Kidney epithelial cell (primary cell): ENCODE data around the gene ALB. TPM values are rescaled to one million over a fixed set of nuclear protein-coding genes. Genes with fewer than 3 reads are reported as not detected.

Experiments used
- DNase-seq: peaks from one replicate; pipeline ENCODE4 v3.0.0-alpha.2; 2010; ENCODE audit warnings: low read depth
- H3K27me3 ChIP-seq: 2 replicates; pipeline ENCODE4 v1.6.0; 2011; ENCODE audit warnings: low read length; ENCODE audit not compliant: control insufficient read depth, insufficient read depth
- H3K36me3 ChIP-seq: 2 replicates; pipeline ENCODE4 v1.5.1; 2011; ENCODE audit warnings: low read length; ENCODE audit not compliant: control insufficient read depth, insufficient read depth
- H3K4me3 ChIP-seq: 2 replicates; pipeline ENCODE4 v1.5.1; 2011; ENCODE audit warnings: low read depth, mild to moderate bottlenecking, control low read depth, low read length
- total RNA-seq: library from RNA; depleted of rRNA; stranded (reverse); fragments of >200 nt; gene quantifications from 2 replicates; pipeline ENCODE4 v1.2.3, GENCODE V29; 2015
- TF ChIP-seq, protein P1 (sequence below): IDR thresholded peaks from 2 replicates; pipeline ENCODE4 v1.5.1; 2011; ENCODE audit warnings: mild to moderate bottlenecking, moderate library complexity, low read length, control low read depth, inconsistent platforms; ENCODE audit not compliant: insufficient read depth, poor library complexity, severe bottlenecking

Gene ALB
- total RNA-seq, 1 donor from 2014 or later, result not detected

DNA sequence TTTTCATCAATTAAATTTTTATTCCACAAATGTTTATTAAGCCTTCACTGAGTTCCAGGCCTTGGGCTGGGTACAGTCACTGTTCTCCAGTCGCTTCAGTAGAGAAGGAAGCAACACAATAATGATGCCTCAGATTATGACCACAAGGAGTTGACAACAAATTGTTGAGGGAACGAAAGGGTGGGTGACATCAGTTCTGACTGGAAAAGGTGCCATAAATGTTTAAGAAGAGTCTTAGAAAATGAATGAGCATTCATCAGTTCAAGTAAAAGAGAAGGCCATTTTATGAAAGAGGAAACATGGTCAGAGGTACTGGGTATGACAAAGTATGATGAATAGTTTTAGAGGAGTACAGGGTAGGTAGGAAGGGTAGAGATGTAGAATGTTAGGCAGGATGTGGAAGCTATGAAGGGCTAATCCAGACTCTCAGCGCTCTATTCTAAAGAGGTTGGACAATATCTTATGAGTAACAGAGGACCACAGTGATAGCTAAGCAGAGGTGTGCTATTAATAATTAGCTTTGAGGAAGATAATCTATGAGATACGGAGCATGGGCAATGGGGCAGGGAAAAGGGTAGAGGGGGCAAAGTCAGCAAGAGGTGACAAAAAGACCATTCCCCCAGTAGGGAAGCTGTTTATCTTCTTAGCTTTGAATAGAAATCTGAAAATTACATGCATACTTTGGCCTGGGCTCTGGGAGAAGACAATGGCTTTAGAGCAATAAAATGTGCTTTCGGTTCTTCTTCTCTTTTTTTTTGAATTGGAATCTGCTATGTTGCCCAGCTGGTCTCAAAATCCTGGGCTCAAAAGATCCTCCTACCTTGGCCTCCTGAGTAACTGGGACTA, 52.3 kb downstream of the ALB start:
- no peaks in the 10 kb centered on the region for H3K36me3 ChIP-seq

DNA sequence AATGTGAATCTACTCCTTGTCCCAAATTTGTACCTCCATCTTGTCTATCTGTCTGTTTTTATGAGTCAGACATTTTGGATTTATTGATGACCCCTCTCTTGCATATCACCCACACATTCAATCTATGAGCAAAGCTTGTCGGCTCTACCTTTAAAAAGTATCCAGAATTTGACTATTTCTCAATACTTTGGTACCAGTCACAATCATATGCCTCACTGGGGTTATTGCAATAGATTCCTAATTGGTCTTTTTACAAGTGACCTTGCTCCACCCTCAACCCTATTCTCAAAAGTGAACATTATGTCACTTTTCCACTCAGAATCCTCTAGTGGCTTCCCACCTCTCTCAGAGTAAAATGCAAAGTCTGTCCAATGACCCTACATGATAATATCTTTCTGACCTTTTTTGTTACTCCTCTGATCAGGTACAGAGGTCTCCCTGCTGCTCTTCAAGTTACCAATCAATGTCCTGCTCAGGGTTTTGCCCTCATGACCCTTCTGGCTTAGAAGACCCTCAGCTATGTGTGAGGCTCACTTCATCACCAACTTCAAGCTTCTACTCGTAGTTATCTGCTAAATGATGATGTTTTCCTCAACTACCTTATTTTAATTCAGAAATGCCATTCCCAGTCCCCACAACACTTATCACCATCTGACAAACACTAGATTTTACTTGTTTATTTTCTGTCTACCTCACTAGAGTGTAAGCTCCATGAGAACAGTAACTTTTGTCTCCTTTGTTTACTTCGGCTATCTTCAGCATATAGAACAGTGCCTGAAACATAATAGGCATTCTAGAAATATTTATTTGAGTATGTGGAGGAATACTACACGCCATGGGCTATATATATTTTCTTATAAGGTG, 54.3 kb downstream of the ALB start:
- TF ChIP-seq, protein P1, sequence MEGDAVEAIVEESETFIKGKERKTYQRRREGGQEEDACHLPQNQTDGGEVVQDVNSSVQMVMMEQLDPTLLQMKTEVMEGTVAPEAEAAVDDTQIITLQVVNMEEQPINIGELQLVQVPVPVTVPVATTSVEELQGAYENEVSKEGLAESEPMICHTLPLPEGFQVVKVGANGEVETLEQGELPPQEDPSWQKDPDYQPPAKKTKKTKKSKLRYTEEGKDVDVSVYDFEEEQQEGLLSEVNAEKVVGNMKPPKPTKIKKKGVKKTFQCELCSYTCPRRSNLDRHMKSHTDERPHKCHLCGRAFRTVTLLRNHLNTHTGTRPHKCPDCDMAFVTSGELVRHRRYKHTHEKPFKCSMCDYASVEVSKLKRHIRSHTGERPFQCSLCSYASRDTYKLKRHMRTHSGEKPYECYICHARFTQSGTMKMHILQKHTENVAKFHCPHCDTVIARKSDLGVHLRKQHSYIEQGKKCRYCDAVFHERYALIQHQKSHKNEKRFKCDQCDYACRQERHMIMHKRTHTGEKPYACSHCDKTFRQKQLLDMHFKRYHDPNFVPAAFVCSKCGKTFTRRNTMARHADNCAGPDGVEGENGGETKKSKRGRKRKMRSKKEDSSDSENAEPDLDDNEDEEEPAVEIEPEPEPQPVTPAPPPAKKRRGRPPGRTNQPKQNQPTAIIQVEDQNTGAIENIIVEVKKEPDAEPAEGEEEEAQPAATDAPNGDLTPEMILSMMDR, result no peak
- DNase-seq, result no peak

More for the DNA sequence above, 52.3 kb downstream of the ALB start:
- no peak overlapping the region for H3K4me3 ChIP-seq
- H3K27me3 ChIP-seq, result no peaks in the 10 kb centered on the region
- no peak for DNase-seq
- TF ChIP-seq, protein P1, result no peak

DNA sequence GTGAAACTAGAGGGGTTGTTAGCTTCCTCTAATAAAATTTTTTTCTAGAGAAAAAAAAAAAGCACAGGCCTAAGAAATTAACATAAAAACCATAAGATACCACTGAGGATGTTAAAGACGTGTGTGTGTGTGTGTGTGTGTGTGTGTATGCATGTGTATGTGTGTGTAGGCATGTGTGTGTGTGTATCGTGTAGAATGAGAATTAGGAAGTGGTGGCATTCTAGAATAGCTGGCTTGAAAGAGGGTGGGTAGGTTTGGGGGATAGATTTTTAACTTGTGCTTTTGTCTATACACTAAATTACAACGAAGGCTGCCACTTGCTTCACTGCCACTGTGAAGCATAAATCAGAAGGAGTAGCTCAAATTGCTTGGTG, 54.9 kb downstream of the ALB start:
- Histone ChIP-seq H3K27me3 (no peaks in the 10 kb centered on the region), H3K36me3 (no peaks in the 10 kb centered on the region), H3K4me3 (no peak overlapping the region)
- no peak for DNase-seq
- TF ChIP-seq, protein P1, result no peak

More for the DNA sequence above, 54.3 kb downstream of the ALB start:
- no peaks in the 10 kb centered on the region for H3K27me3 ChIP-seq
- H3K4me3 ChIP-seq, result no peak overlapping the region
- no peaks in the 10 kb centered on the region for H3K36me3 ChIP-seq

DNA sequence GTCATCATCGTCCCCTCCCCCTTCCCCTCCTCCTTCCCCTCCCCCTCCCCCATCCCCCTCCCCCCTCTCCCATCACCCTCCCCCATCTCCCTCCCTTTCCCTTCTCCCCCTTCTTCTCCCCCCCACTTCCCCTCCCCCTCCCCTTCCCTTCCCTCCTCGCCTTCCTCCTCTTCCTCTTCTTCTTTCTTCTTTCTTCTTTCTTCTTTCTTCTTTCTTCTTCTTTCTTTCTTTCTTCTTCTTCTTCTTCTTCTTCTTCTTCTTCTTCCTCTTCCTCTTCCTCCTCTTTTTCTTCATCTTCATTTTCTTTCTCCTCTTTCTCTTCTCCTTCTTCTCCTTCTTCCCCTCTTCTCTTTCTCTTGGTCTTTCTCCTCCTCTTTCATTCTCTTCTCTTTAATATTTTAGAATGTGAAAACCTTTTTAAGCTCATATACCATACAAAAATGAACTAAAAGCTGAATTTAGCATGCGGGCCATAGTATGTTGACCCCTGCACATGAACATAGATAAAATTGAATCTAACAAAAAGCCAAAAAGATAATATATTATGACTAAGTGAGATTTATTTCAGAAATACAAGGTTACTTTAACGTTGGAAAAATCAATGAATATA, 56.9 kb downstream of the ALB start:
- Histone ChIP-seq H3K27me3 (no peaks in the 10 kb centered on the region), H3K36me3 (no peaks in the 10 kb centered on the region), H3K4me3 (no peak overlapping the region)
- TF ChIP-seq, protein P1, result no peak
- DNase-seq, result no peak

DNA sequence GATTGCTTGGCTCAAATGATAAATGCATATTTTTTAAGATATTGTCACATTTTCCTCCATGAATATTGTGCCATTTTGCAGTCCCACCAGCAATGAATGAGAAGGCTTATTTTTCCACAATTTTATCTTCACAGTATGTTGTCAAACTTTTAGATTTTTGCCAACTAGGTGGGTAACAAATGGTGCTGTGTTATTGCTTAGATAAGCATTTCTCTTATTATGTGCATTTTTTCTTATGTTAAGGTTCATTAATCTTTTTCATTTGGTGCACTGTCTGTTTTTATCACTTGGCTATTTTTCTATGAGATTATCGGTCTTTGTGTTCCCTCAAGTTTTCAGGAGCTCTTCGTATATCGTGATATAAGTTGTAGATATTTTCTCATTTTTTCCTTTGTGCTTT, 64.1 kb downstream of the ALB start:
- no peaks in the 10 kb centered on the region for H3K36me3 ChIP-seq
- no peak overlapping the region for H3K4me3 ChIP-seq
- TF ChIP-seq, protein P1, result no peak
- no peaks in the 10 kb centered on the region for H3K27me3 ChIP-seq
- no peak for DNase-seq
